Neural cell (in vitro differentiated cells): ENCODE results near the gene KRTAP1-3. TPM values are rescaled to one million over a fixed set of nuclear protein-coding genes. Genes with fewer than 3 reads are reported as not detected.
"Not testable (repeated sequence)": the region's sequence is repeated elsewhere in the genome, so short reads cannot be mapped to it uniquely, and the experiment has no call there.

Experiments used
- H2AFZ ChIP-seq: fragments of 200-600, 300-800 bp; sonication (generic), shearing (Covaris generic); 2 replicates; pipeline ENCODE4 v1.6.0; 2014; ENCODE audit warnings: low read depth, mild to moderate bottlenecking, antibody characterized with exemption, low read length, moderate library complexity
- H3F3A ChIP-seq: fragments of 200-600 bp; shearing (Covaris generic); 2 replicates; pipeline ENCODE4 v1.6.1; 2016; ENCODE audit warnings: mild to moderate bottlenecking, moderate library complexity, mixed read lengths, antibody characterized with exemption, low read length; ENCODE audit not compliant: insufficient read depth, poor library complexity, severe bottlenecking
- H3K27ac ChIP-seq: fragments of 200-600, 300-800 bp; sonication (generic), shearing (Covaris generic); 2 replicates; pipeline ENCODE4 v1.5.1; 2014; ENCODE audit warnings: mild to moderate bottlenecking, low read length, moderate library complexity
- H3K27me3 ChIP-seq: fragments of 300-800, 200-600 bp; sonication (generic), shearing (Covaris generic); 2 replicates; pipeline ENCODE4 v1.6.0; 2014; ENCODE audit warnings: mild to moderate bottlenecking, low read depth, low read length, moderate library complexity; ENCODE audit not compliant: insufficient read depth
- H3K36me3 ChIP-seq: fragments of 300-800, 200-600 bp; sonication (generic), shearing (Covaris generic); 2 replicates; pipeline ENCODE4 v1.5.1; 2014; ENCODE audit warnings: mild to moderate bottlenecking, antibody characterized with exemption, low read length, moderate library complexity; ENCODE audit not compliant: insufficient read depth
- H3K4me2 ChIP-seq: fragments of 300-800, 200-600 bp; sonication (generic), shearing (Covaris generic); 2 replicates; pipeline ENCODE4 v1.6.0; 2014; ENCODE audit warnings: mild to moderate bottlenecking, low read length
- H3K4me3 ChIP-seq: fragments of 300-800, 200-600 bp; sonication (generic), shearing (Covaris generic); 2 replicates; pipeline ENCODE4 v1.5.1; 2014; ENCODE audit warnings: mild to moderate bottlenecking, low read length, moderate library complexity
- H3K79me2 ChIP-seq: fragments of 200-600 bp; shearing (Covaris generic); replicated peaks from 2 replicates; pipeline ENCODE4 v1.6.0; 2014; ENCODE audit warnings: mild to moderate bottlenecking, low read length, moderate library complexity; ENCODE audit not compliant: insufficient read depth
- H3K9ac ChIP-seq: fragments of 300-800, 200-600 bp; sonication (generic), shearing (Covaris generic); 2 replicates; pipeline ENCODE4 v1.6.1; 2016; ENCODE audit warnings: mild to moderate bottlenecking, low read length, mixed read lengths
- H3K9me2 ChIP-seq: fragments of 200-600 bp; shearing (Covaris generic); 2 replicates; pipeline ENCODE4 v1.6.1; 2016; ENCODE audit warnings: mild to moderate bottlenecking, low read length, mixed read lengths; ENCODE audit not compliant: insufficient read depth
- H3K9me3 ChIP-seq: fragments of 200-600, 300-800 bp; sonication (generic), shearing (Covaris generic); 2 replicates; pipeline ENCODE4 v1.6.1; 2016; ENCODE audit warnings: mild to moderate bottlenecking, mixed run types, low read length, moderate library complexity, mixed read lengths
- H4K20me1 ChIP-seq: fragments of 200-600 bp; shearing (Covaris generic); 2 replicates; pipeline ENCODE4 v1.6.1; 2016; ENCODE audit warnings: mild to moderate bottlenecking, mixed run types; ENCODE audit not compliant: insufficient read depth
- EP300 ChIP-seq: fragments of 450-650 bp; conservative IDR thresholded peaks from 2 replicates; pipeline ENCODE4 v1.6.1; 2014; ENCODE audit warnings: antibody characterized with exemption, mild to moderate bottlenecking, moderate library complexity; ENCODE audit not compliant: poor library complexity, severe bottlenecking
- EZH2 ChIP-seq: fragments of 200-600, 300-800 bp; shearing (Covaris generic), sonication (generic); IDR thresholded peaks from 2 replicates; pipeline ENCODE4 v1.6.1; 2014; ENCODE audit warnings: antibody characterized with exemption, low read length, borderline replicate concordance, mild to moderate bottlenecking; ENCODE audit not compliant: insufficient read depth, poor library complexity, severe bottlenecking
- MXI1 ChIP-seq: fragments of 450-650 bp; conservative IDR thresholded peaks from 2 replicates; pipeline ENCODE4 v1.6.1; 2014; ENCODE audit warnings: antibody characterized with exemption, mild to moderate bottlenecking; ENCODE audit not compliant: poor library complexity, severe bottlenecking
- POLR2AphosphoS5 ChIP-seq: IDR thresholded peaks from 2 replicates; pipeline ENCODE4 v1.6.1; 2012
- RAD21 ChIP-seq: fragments of 450-650 bp; conservative IDR thresholded peaks from 2 replicates; pipeline ENCODE4 v1.6.1; 2014; ENCODE audit warnings: antibody characterized with exemption, mild to moderate bottlenecking, moderate library complexity
- SMC3 ChIP-seq: fragments of 450-650 bp; conservative IDR thresholded peaks from 2 replicates; pipeline ENCODE4 v1.6.1; 2014; ENCODE audit warnings: antibody characterized with exemption, mild to moderate bottlenecking, moderate library complexity; ENCODE audit not compliant: poor library complexity
- TAF1 ChIP-seq: IDR thresholded peaks from 2 replicates; pipeline ENCODE4 v1.6.1; 2012; ENCODE audit warnings: low read depth
- polyA minus RNA-seq: library from RNA; depleted of rRNA, polyadenylated mRNA; stranded (reverse); fragments of >200 nt; gene quantifications from 2 replicates; pipeline ENCODE4 v1.2.3, GENCODE V29; 2014
- polyA plus RNA-seq: library from polyadenylated mRNA; depleted of rRNA; stranded (reverse); fragments of >200 nt; gene quantifications from 2 replicates; pipeline ENCODE4 v1.2.3, GENCODE V29; 2014
- TF ChIP-seq, protein P1 (sequence below): fragments of 450-650 bp; IDR thresholded peaks from 2 replicates; pipeline ENCODE4 v1.5.1; 2014; ENCODE audit warnings: antibody characterized with exemption, mild to moderate bottlenecking, moderate library complexity; ENCODE audit not compliant: poor library complexity, severe bottlenecking
- TF ChIP-seq, protein P2 (sequence below): IDR thresholded peaks from 2 replicates; pipeline ENCODE4 v1.6.1; 2012; ENCODE audit warnings: borderline replicate concordance

KRTAP1-3 gene, protein sequence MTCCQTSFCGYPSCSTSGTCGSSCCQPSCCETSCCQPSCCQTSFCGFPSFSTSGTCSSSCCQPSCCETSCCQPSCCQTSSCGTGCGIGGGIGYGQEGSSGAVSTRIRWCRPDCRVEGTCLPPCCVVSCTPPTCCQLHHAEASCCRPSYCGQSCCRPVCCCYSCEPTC
- polyA plus RNA-seq (not detected in 2 replicates), polyA minus RNA-seq (not detected in 2 replicates)

DNA sequence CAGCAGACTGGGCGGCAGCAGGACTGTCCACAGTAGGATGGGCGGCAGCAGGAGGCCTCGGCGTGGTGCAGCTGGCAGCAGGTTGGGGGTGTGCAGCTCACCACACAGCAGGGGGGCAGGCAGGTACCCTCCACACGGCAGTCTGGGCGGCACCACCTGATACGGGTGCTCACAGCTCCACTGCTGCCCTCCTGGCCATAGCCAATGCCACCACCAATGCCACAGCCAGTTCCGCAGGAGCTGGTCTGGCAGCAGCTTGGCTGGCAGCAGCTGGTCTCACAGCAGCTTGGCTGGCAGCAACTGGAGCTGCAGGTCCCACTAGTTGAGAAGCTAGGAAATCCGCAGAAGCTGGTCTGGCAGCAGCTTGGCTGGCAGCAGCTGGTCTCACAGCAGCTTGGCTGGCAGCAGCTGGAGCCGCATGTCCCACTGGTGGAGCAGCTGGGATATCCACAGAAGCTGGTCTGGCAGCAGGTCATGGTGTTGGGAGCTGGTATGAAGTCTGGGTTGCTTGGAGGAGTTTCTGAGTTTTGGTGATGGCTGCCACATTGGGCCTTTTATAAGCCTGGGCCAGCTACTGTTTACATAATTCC, at the start of gene KRTAP1-3:
KRTAP1-3 (minus strand) TSS at position 529 of the 590 bp plus-strand sequence; CDS start at position 476, 53 bp downstream.
- not testable (repeated sequence) for H3K36me3 ChIP-seq, H4K20me1 ChIP-seq, H3K9me2 ChIP-seq, H3K9ac ChIP-seq, H3F3A ChIP-seq, H3K27ac ChIP-seq, H3K27me3 ChIP-seq, H3K4me3 ChIP-seq, H2AFZ ChIP-seq, H3K79me2 ChIP-seq, H3K4me2 ChIP-seq, H3K9me3 ChIP-seq

DNA sequence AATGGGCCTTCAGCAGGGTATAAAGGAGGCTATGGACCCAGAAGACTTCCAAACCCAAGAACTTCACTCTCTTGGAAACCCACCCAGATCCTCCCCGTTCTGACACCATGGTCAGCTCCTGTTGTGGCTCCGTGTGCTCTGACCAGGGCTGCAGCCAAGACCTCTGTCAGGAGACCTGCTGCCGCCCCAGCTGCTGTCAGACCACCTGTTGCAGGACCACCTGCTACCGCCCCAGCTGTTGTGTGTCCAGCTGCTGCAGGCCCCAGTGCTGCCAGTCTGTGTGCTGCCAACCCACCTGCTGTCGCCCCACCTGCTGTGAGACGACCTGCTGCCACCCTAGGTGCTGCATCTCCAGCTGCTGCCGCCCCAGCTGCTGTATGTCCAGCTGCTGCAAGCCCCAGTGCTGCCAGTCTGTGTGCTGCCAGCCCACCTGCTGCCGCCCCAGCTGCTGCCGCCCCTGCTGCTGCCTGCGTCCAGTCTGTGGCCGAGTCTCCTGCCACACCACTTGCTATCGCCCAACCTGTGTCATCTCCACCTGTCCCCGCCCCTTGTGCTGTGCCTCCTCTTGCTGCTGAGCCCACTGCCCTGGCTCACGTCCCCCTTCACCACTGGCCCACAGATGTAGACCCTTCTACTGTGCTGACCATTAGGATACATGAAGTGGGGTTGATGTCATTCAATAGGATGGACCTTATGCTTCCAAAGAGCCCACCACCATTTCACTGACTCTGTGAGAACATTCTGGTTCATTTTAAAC, 49.6 kb upstream of the KRTAP1-3 start, which contains the start of gene KRTAP4-7:
KRTAP4-7 (plus strand) TSS at position 51 of the 757 bp plus-strand sequence; CDS start at position 108, 57 bp downstream.
- not testable (repeated sequence) for H3K4me3 ChIP-seq, H3K36me3 ChIP-seq, H2AFZ ChIP-seq, H3K9me2 ChIP-seq, H3K9me3 ChIP-seq, H3K27ac ChIP-seq, H3K9ac ChIP-seq, H3K4me2 ChIP-seq, H3K79me2 ChIP-seq, H3K27me3 ChIP-seq, H3F3A ChIP-seq, H4K20me1 ChIP-seq

DNA sequence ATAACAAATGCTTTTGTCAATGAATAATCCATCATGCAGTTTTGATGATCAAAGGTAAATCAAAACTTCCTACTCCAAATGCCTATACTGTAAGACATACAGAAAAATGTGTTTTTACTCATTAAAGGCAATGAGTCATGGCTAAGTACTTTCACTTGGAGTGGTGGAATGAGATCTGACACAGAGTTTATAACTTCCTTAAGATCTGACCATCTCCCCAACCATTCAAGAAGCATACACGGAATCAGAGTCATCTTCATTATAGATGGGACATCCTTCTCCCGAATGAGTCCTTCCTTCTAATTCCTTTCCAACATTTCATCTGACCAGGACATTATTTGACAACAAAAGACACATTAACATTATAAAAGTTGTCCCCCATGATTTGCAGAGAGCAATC, 48.8 kb upstream of the KRTAP1-3 start:
- H3K4me3 ChIP-seq, H3K79me2 ChIP-seq, H3K9me3 ChIP-seq, H2AFZ ChIP-seq, H4K20me1 ChIP-seq, H3F3A ChIP-seq, H3K27me3 ChIP-seq, H3K9me2 ChIP-seq, H3K27ac ChIP-seq, H3K4me2 ChIP-seq, H3K36me3 ChIP-seq, H3K9ac ChIP-seq: not testable (repeated sequence)

DNA sequence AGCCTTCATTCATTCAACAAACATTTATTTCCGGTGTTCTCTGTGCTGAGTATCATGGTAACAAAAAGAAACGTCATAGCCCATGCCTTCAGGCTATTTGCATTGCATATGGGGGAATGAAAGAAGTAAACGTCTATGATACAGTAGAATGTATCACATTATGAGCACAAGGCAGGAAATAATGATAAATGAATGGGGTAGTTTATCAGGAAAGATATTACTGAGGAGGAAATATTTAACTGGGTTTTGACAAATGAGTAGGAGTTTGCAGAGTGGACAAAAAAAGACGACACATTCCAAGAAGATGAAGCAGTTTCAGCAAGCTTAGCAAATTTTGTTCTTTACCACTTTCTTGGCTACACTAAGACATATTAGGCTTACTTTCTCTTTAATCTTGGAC, 48.0 kb upstream of the KRTAP1-3 start:
- Histone ChIP-seq H3K79me2 (no peaks in the 10 kb centered on the region), H3K4me3 (no peak overlapping the region), H3K9me2 (no peaks in the 10 kb centered on the region), H3K4me2 (no peak overlapping the region), H2AFZ (no peak overlapping the region), H3F3A (no peaks in the 10 kb centered on the region), H3K9me3 (no peaks in the 10 kb centered on the region), H3K9ac (no peak overlapping the region), H4K20me1 (no peaks in the 10 kb centered on the region), H3K27me3 (no peaks in the 10 kb centered on the region), H3K27ac (no peak overlapping the region), H3K36me3 (no peaks in the 10 kb centered on the region)
- TF ChIP-seq, protein P1, sequence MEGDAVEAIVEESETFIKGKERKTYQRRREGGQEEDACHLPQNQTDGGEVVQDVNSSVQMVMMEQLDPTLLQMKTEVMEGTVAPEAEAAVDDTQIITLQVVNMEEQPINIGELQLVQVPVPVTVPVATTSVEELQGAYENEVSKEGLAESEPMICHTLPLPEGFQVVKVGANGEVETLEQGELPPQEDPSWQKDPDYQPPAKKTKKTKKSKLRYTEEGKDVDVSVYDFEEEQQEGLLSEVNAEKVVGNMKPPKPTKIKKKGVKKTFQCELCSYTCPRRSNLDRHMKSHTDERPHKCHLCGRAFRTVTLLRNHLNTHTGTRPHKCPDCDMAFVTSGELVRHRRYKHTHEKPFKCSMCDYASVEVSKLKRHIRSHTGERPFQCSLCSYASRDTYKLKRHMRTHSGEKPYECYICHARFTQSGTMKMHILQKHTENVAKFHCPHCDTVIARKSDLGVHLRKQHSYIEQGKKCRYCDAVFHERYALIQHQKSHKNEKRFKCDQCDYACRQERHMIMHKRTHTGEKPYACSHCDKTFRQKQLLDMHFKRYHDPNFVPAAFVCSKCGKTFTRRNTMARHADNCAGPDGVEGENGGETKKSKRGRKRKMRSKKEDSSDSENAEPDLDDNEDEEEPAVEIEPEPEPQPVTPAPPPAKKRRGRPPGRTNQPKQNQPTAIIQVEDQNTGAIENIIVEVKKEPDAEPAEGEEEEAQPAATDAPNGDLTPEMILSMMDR: no peak
- TF ChIP-seq EZH2 (no peak), MXI1 (no peak), TAF1 (no peak), EP300 (no peak), POLR2AphosphoS5 (no peak), SMC3 (no peak), RAD21 (no peak)
- TF ChIP-seq, protein P2, sequence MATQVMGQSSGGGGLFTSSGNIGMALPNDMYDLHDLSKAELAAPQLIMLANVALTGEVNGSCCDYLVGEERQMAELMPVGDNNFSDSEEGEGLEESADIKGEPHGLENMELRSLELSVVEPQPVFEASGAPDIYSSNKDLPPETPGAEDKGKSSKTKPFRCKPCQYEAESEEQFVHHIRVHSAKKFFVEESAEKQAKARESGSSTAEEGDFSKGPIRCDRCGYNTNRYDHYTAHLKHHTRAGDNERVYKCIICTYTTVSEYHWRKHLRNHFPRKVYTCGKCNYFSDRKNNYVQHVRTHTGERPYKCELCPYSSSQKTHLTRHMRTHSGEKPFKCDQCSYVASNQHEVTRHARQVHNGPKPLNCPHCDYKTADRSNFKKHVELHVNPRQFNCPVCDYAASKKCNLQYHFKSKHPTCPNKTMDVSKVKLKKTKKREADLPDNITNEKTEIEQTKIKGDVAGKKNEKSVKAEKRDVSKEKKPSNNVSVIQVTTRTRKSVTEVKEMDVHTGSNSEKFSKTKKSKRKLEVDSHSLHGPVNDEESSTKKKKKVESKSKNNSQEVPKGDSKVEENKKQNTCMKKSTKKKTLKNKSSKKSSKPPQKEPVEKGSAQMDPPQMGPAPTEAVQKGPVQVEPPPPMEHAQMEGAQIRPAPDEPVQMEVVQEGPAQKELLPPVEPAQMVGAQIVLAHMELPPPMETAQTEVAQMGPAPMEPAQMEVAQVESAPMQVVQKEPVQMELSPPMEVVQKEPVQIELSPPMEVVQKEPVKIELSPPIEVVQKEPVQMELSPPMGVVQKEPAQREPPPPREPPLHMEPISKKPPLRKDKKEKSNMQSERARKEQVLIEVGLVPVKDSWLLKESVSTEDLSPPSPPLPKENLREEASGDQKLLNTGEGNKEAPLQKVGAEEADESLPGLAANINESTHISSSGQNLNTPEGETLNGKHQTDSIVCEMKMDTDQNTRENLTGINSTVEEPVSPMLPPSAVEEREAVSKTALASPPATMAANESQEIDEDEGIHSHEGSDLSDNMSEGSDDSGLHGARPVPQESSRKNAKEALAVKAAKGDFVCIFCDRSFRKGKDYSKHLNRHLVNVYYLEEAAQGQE: no peak
